HG03108 (cell line): ENCODE measurements around the gene AGXT2.
"Not testable (repeated sequence)": the region's sequence is repeated elsewhere in the genome, so short reads cannot be mapped to it uniquely, and the experiment has no call there.

ENCODE experiments used
- ATAC-seq: cut with Tn5 transposase; IDR thresholded peaks from one replicate; pipeline ENCODE4 v1.9.1; 2021; ENCODE audit warnings: moderate library complexity; ENCODE audit not compliant: unreplicated experiment

Gene AGXT2

GRCh38 chr5:35056686-35057085, 8.9 kb upstream of the AGXT2 start:
- ATAC-seq: no peak

- ATAC-seq: no peak
These were observed 5.1 kb upstream of the AGXT2 start for GRCh38 chr5:35052838-35053237.

- no peak for ATAC-seq
These were observed 2.9 kb upstream of the AGXT2 start for GRCh38 chr5:35050541-35051126.

- ATAC-seq: no peak
These were observed 1.2 kb upstream of the AGXT2 start for GRCh38 chr5:35048910-35049309.

- ATAC-seq: no peak
These were observed 975 bp downstream of the AGXT2 start for GRCh38 chr5:35046774-35047173.

- ATAC-seq: no peak
These were observed 2.5 kb downstream of the AGXT2 start for GRCh38 chr5:35045280-35045679.

GRCh38 chr5:35044649-35045048, 3.1 kb downstream of the AGXT2 start:
- no peak for ATAC-seq

GRCh38 chr5:35042781-35043180, 5.0 kb downstream of the AGXT2 start:
- no peak for ATAC-seq

- no peak for ATAC-seq
These were observed 6.5 kb downstream of the AGXT2 start for GRCh38 chr5:35041261-35041660.

GRCh38 chr5:35038891-35039290, 8.9 kb downstream of the AGXT2 start:
- ATAC-seq: no peak

GRCh38 chr5:35036536-35036935, 11.2 kb downstream of the AGXT2 start:
- no peak for ATAC-seq

- not testable (repeated sequence) for ATAC-seq
These were observed 11.8 kb downstream of the AGXT2 start for GRCh38 chr5:35035929-35036328.

GRCh38 chr5:35035271-35035670, 12.5 kb downstream of the AGXT2 start:
- ATAC-seq: no peak

- ATAC-seq: no peak
These were observed 15.4 kb downstream of the AGXT2 start for GRCh38 chr5:35032356-35032755.

- no peak for ATAC-seq
These were observed 16.5 kb downstream of the AGXT2 start for GRCh38 chr5:35031276-35031675.

GRCh38 chr5:35030426-35031100, 17.2 kb downstream of the AGXT2 start:
- no peak for ATAC-seq

- ATAC-seq: no peak
These were observed 18.4 kb downstream of the AGXT2 start for GRCh38 chr5:35029333-35029732.

- no peak for ATAC-seq
These were observed 20.8 kb downstream of the AGXT2 start for GRCh38 chr5:35026941-35027340.

- no peak for ATAC-seq
These were observed 21.4 kb downstream of the AGXT2 start for GRCh38 chr5:35026280-35026840.

GRCh38 chr5:35024911-35025510, 22.7 kb downstream of the AGXT2 start:
- ATAC-seq: no peak

- ATAC-seq: no peak
These were observed 24.2 kb downstream of the AGXT2 start for GRCh38 chr5:35023391-35024178.
